Neural cell (in vitro differentiated cells): ENCODE results near the gene LIPC. TPM values are rescaled to one million over a fixed set of nuclear protein-coding genes. Genes with fewer than 3 reads are reported as not detected.

Experiments used
- H2AFZ ChIP-seq: fragments of 200-600, 300-800 bp; sonication (generic), shearing (Covaris generic); 2 replicates; pipeline ENCODE4 v1.6.0; 2014; ENCODE audit warnings: low read depth, mild to moderate bottlenecking, antibody characterized with exemption, low read length, moderate library complexity
- H3F3A ChIP-seq: fragments of 200-600 bp; shearing (Covaris generic); 2 replicates; pipeline ENCODE4 v1.6.1; 2016; ENCODE audit warnings: mild to moderate bottlenecking, moderate library complexity, mixed read lengths, antibody characterized with exemption, low read length; ENCODE audit not compliant: insufficient read depth, poor library complexity, severe bottlenecking
- H3K27ac ChIP-seq: fragments of 200-600, 300-800 bp; sonication (generic), shearing (Covaris generic); 2 replicates; pipeline ENCODE4 v1.5.1; 2014; ENCODE audit warnings: mild to moderate bottlenecking, low read length, moderate library complexity
- H3K27me3 ChIP-seq: fragments of 300-800, 200-600 bp; sonication (generic), shearing (Covaris generic); 2 replicates; pipeline ENCODE4 v1.6.0; 2014; ENCODE audit warnings: mild to moderate bottlenecking, low read depth, low read length, moderate library complexity; ENCODE audit not compliant: insufficient read depth
- H3K36me3 ChIP-seq: fragments of 300-800, 200-600 bp; sonication (generic), shearing (Covaris generic); 2 replicates; pipeline ENCODE4 v1.5.1; 2014; ENCODE audit warnings: mild to moderate bottlenecking, antibody characterized with exemption, low read length, moderate library complexity; ENCODE audit not compliant: insufficient read depth
- H3K4me2 ChIP-seq: fragments of 300-800, 200-600 bp; sonication (generic), shearing (Covaris generic); 2 replicates; pipeline ENCODE4 v1.6.0; 2014; ENCODE audit warnings: mild to moderate bottlenecking, low read length
- H3K4me3 ChIP-seq: fragments of 300-800, 200-600 bp; sonication (generic), shearing (Covaris generic); 2 replicates; pipeline ENCODE4 v1.5.1; 2014; ENCODE audit warnings: mild to moderate bottlenecking, low read length, moderate library complexity
- H3K79me2 ChIP-seq: fragments of 200-600 bp; shearing (Covaris generic); replicated peaks from 2 replicates; pipeline ENCODE4 v1.6.0; 2014; ENCODE audit warnings: mild to moderate bottlenecking, low read length, moderate library complexity; ENCODE audit not compliant: insufficient read depth
- H3K9ac ChIP-seq: fragments of 300-800, 200-600 bp; sonication (generic), shearing (Covaris generic); 2 replicates; pipeline ENCODE4 v1.6.1; 2016; ENCODE audit warnings: mild to moderate bottlenecking, low read length, mixed read lengths
- H3K9me2 ChIP-seq: fragments of 200-600 bp; shearing (Covaris generic); 2 replicates; pipeline ENCODE4 v1.6.1; 2016; ENCODE audit warnings: mild to moderate bottlenecking, low read length, mixed read lengths; ENCODE audit not compliant: insufficient read depth
- H3K9me3 ChIP-seq: fragments of 200-600, 300-800 bp; sonication (generic), shearing (Covaris generic); 2 replicates; pipeline ENCODE4 v1.6.1; 2016; ENCODE audit warnings: mild to moderate bottlenecking, mixed run types, low read length, moderate library complexity, mixed read lengths
- H4K20me1 ChIP-seq: fragments of 200-600 bp; shearing (Covaris generic); 2 replicates; pipeline ENCODE4 v1.6.1; 2016; ENCODE audit warnings: mild to moderate bottlenecking, mixed run types; ENCODE audit not compliant: insufficient read depth
- CTCF ChIP-seq: fragments of 450-650 bp; IDR thresholded peaks from 2 replicates; pipeline ENCODE4 v1.5.1; 2014; ENCODE audit warnings: antibody characterized with exemption, mild to moderate bottlenecking, moderate library complexity; ENCODE audit not compliant: poor library complexity, severe bottlenecking
- EP300 ChIP-seq: fragments of 450-650 bp; conservative IDR thresholded peaks from 2 replicates; pipeline ENCODE4 v1.6.1; 2014; ENCODE audit warnings: antibody characterized with exemption, mild to moderate bottlenecking, moderate library complexity; ENCODE audit not compliant: poor library complexity, severe bottlenecking
- EZH2 ChIP-seq: fragments of 200-600, 300-800 bp; shearing (Covaris generic), sonication (generic); IDR thresholded peaks from 2 replicates; pipeline ENCODE4 v1.6.1; 2014; ENCODE audit warnings: antibody characterized with exemption, low read length, borderline replicate concordance, mild to moderate bottlenecking; ENCODE audit not compliant: insufficient read depth, poor library complexity, severe bottlenecking
- MXI1 ChIP-seq: fragments of 450-650 bp; conservative IDR thresholded peaks from 2 replicates; pipeline ENCODE4 v1.6.1; 2014; ENCODE audit warnings: antibody characterized with exemption, mild to moderate bottlenecking; ENCODE audit not compliant: poor library complexity, severe bottlenecking
- POLR2AphosphoS5 ChIP-seq: IDR thresholded peaks from 2 replicates; pipeline ENCODE4 v1.6.1; 2012
- RAD21 ChIP-seq: fragments of 450-650 bp; conservative IDR thresholded peaks from 2 replicates; pipeline ENCODE4 v1.6.1; 2014; ENCODE audit warnings: antibody characterized with exemption, mild to moderate bottlenecking, moderate library complexity
- REST ChIP-seq: IDR thresholded peaks from 2 replicates; pipeline ENCODE4 v1.6.1; 2012; ENCODE audit warnings: borderline replicate concordance
- SMC3 ChIP-seq: fragments of 450-650 bp; conservative IDR thresholded peaks from 2 replicates; pipeline ENCODE4 v1.6.1; 2014; ENCODE audit warnings: antibody characterized with exemption, mild to moderate bottlenecking, moderate library complexity; ENCODE audit not compliant: poor library complexity
- TAF1 ChIP-seq: IDR thresholded peaks from 2 replicates; pipeline ENCODE4 v1.6.1; 2012; ENCODE audit warnings: low read depth
- polyA plus RNA-seq: library from polyadenylated mRNA; depleted of rRNA; stranded (reverse); fragments of >200 nt; gene quantifications from 2 replicates; pipeline ENCODE4 v1.2.3, GENCODE V29; 2014

LIPC gene
- polyA plus RNA-seq, 1 donor from 2014 or later, result not detected

- Histone ChIP-seq H3K9me3 (no peaks in the 10 kb centered on the region), H3K27ac (no peak overlapping the region), H4K20me1 (no peaks in the 10 kb centered on the region), H3K4me2 (no peak overlapping the region), H2AFZ (no peak overlapping the region), H3K36me3 (no peaks in the 10 kb centered on the region), H3F3A (no peaks in the 10 kb centered on the region), H3K27me3 (no peaks in the 10 kb centered on the region), H3K9ac (no peak overlapping the region), H3K4me3 (no peak overlapping the region), H3K79me2 (no peaks in the 10 kb centered on the region), H3K9me2 (no peaks in the 10 kb centered on the region)
- TF ChIP-seq SMC3, result no peak
- no peak for TF ChIP-seq MXI1
- TF ChIP-seq CTCF, result no peak
- no peak for TF ChIP-seq REST
- TF ChIP-seq TAF1, result no peak
- no peak for TF ChIP-seq EP300
Observed at GRCh38 chr15:58575045-58575786, 143.4 kb downstream of the LIPC start.

GRCh38 chr15:58576657-58577056 lies 144.9 kb downstream of the LIPC start:
- no peaks in the 10 kb centered on the region for H3K9me3 ChIP-seq
- no peaks in the 10 kb centered on the region for H3K36me3 ChIP-seq
- TF ChIP-seq MXI1 (no peak), EP300 (no peak), CTCF (no peak), TAF1 (no peak), REST (no peak), POLR2AphosphoS5 (no peak), EZH2 (no peak), SMC3 (no peak), RAD21 (no peak)

More at GRCh38 chr15:58576657-58577056, 144.9 kb downstream of the LIPC start:
- Histone ChIP-seq H3K27ac (no peak overlapping the region), H3K9ac (no peak overlapping the region), H3K27me3 (no peaks in the 10 kb centered on the region), H3F3A (no peaks in the 10 kb centered on the region), H3K9me2 (no peaks in the 10 kb centered on the region), H4K20me1 (no peaks in the 10 kb centered on the region), H3K79me2 (no peaks in the 10 kb centered on the region), H2AFZ (no peak overlapping the region), H3K4me2 (no peak overlapping the region), H3K4me3 (no peak overlapping the region)
